Mesodermal cell (in vitro differentiated cells): ENCODE data around the gene CLTRN.
A peak's percentile ranks its signal among the peaks of the same experiment; 100 is the strongest.
"Not testable (repeated sequence)": the region's sequence is repeated elsewhere in the genome, so short reads cannot be mapped to it uniquely, and the experiment has no call there.

Experiments
- H3K27ac ChIP-seq: 2 replicates; pipeline ENCODE4 v1.7.0; 2013; ENCODE audit warnings: mild to moderate bottlenecking, low read depth, low read length, moderate library complexity; ENCODE audit not compliant: severe bottlenecking
- H3K36me3 ChIP-seq: 2 replicates; pipeline ENCODE4 v1.7.1; 2013; ENCODE audit warnings: mild to moderate bottlenecking, low read length, moderate library complexity; ENCODE audit not compliant: control insufficient read depth, insufficient read depth
- H3K4me1 ChIP-seq: one replicate; pipeline ENCODE4 v1.7.1; 2013; ENCODE audit warnings: mild to moderate bottlenecking, low read length; ENCODE audit not compliant: insufficient read depth, control insufficient read depth, poor library complexity, severe bottlenecking
- H3K4me3 ChIP-seq: 2 replicates; pipeline ENCODE4 v1.7.0; 2013; ENCODE audit warnings: low read length, control low read depth, mild to moderate bottlenecking; ENCODE audit not compliant: insufficient read depth, poor library complexity, severe bottlenecking; ENCODE audit errors: extremely low read depth
- H3K9me3 ChIP-seq: 2 replicates; pipeline ENCODE4 v1.7.1; 2013; ENCODE audit warnings: mild to moderate bottlenecking, low read length, moderate library complexity; ENCODE audit not compliant: control insufficient read depth
- WGBS, 2 experiments: methylation state at CpG; one replicate each; pipeline ENCODE4 v1.1.5; 2013; ENCODE audit warnings: missing lambda C conversion rate in 2 of 2; ENCODE audit not compliant: insufficient coverage in 2 of 2; 5-methylcytosine and 5-hydroxymethylcytosine counted together

CLTRN gene

DNA sequence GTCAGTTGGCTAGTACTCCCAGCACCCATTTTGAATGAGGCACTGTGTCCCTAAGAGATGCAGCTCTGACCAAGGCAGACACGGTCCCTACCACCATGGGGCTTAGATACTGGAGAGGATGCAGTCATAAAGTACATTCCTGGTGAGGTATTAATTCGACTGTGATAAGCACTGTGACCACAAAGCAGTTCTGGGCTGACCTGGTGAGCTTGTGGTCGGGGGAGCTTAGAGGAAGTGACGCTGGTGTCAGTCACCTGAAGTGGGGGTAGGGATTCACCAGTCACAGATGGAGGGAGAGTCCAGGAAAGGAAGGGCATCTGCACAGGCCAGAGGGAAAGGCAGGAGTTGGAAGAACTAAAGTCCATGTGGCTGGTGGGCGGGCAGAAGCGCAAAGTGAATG, 15.8 kb upstream of the CLTRN start:
- Histone ChIP-seq H3K9me3 (no peaks in the 10 kb centered on the region), H3K27ac (no peak overlapping the region), H3K4me3 (no peak overlapping the region), H3K4me1 (peaks cover 4% of the 10 kb centered on the region), H3K36me3 (peaks cover 28% of the 10 kb centered on the region)
- WGBS, 2 experiments, result 89 to 90% methylated on average over 3 to 5 of the region's 6 CpGs

GRCh38 chrX:15679246-15679645, 14.6 kb upstream of the CLTRN start:
- WGBS, 2 experiments, result 100% methylated on average over 4 of the region's 6 CpGs
- peaks cover 28% of the 10 kb centered on the region for H3K36me3 ChIP-seq
- peaks cover 4% of the 10 kb centered on the region for H3K4me1 ChIP-seq
- no peaks in the 10 kb centered on the region for H3K9me3 ChIP-seq
- no peak overlapping the region for H3K27ac ChIP-seq
- no peak overlapping the region for H3K4me3 ChIP-seq

GRCh38 chrX:15678339-15678738, 13.7 kb upstream of the CLTRN start:
- WGBS, 2 experiments, result no CpG with 5 or more reads among the region's 2 CpGs
- peaks cover 28% of the 10 kb centered on the region for H3K36me3 ChIP-seq
- H3K4me3 ChIP-seq, result no peak overlapping the region
- peaks cover 4% of the 10 kb centered on the region for H3K4me1 ChIP-seq
- H3K9me3 ChIP-seq, result no peaks in the 10 kb centered on the region
- H3K27ac ChIP-seq, result no peak overlapping the region

- no CpG with 5 or more reads among the region's 2 CpGs for WGBS, 2 experiments
- Histone ChIP-seq H3K9me3 (no peaks in the 10 kb centered on the region), H3K27ac (no peak overlapping the region), H3K4me3 (peak overlapping the region; percentile 64), H3K36me3 (peaks cover 28% of the 10 kb centered on the region), H3K4me1 (peaks cover 4% of the 10 kb centered on the region)
Observed at GRCh38 chrX:15676886-15677285, 12.3 kb upstream of the CLTRN start.

DNA sequence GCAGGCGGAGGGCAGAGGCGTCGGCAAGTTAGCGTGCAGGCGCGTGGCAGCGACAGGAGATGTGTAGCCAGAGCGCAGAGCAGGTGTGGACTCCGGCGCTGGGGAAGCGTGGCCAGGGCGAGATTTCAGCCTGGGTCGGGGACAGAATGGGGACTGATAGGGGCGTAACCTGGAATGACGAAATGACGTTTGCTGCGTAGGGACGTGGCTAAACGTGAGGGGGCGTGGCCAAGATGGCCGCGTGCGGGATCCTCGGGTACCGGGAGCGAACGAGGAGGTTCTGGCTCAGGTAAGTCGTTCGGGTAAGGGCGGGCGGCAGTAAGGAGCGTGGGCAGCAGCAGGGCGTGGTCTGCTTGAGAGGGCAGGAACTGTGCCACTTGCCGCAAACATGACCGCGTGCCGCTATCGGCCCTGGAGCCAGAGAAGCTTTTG, 10.9 kb upstream of the CLTRN start:
- Histone ChIP-seq H3K27ac (peak overlapping the region; percentile 96), H3K36me3 (peaks cover 19% of the 10 kb centered on the region), H3K9me3 (no peaks in the 10 kb centered on the region), H3K4me3 (peak overlapping the region; percentile 64), H3K4me1 (peaks cover 4% of the 10 kb centered on the region)
- WGBS, 2 experiments, result 0 to 1% methylated on average over 2 to 25 of the region's 38 CpGs

GRCh38 chrX:15674841-15675489, 10.4 kb upstream of the CLTRN start:
- Histone ChIP-seq H3K36me3 (peaks cover 14% of the 10 kb centered on the region), H3K4me1 (peaks cover 1% of the 10 kb centered on the region), H3K4me3 (peak overlapping the region; percentile 64), H3K27ac (peak overlapping the region; percentile 96), H3K9me3 (no peaks in the 10 kb centered on the region)
- WGBS, 2 experiments, result 1 to 2% methylated on average over 11 to 31 of the region's 49 CpGs

DNA sequence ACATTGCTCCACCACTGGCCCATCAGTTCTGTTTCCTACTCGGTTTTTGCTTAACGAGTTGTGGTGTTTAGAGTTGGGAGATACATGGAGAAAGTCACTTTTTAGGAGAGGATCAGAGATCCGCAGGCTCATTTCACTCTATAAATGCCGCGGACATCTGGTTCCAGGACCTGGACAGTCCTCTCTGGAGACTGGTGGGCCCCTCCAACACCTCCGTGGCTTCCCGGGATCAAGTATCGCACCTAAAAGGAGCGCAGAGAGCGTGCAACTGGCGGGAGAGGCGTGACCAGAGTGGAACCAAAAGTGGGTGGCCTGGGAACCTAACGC, 9.9 kb upstream of the CLTRN start:
- 0% methylated on average over 5 of the region's 13 CpGs; no CpG with 5 or more reads in 1 of the 2 experiments for WGBS, 2 experiments
- peaks cover 14% of the 10 kb centered on the region for H3K36me3 ChIP-seq
- H3K27ac ChIP-seq, result peak overlapping the region; percentile 96
- H3K9me3 ChIP-seq, result no peaks in the 10 kb centered on the region
- peak overlapping the region; percentile 64 for H3K4me3 ChIP-seq
- H3K4me1 ChIP-seq, result no peaks in the 10 kb centered on the region

GRCh38 chrX:15673970-15674369, 9.4 kb upstream of the CLTRN start:
- 80% methylated on average over 1 of the region's 3 CpGs; no CpG with 5 or more reads in 1 of the 2 experiments for WGBS, 2 experiments
- H3K4me1 ChIP-seq, result no peaks in the 10 kb centered on the region
- no peaks in the 10 kb centered on the region for H3K9me3 ChIP-seq
- H3K36me3 ChIP-seq, result peaks cover 8% of the 10 kb centered on the region
- peak overlapping the region; percentile 64 for H3K4me3 ChIP-seq
- peak overlapping the region; percentile 96 for H3K27ac ChIP-seq

DNA sequence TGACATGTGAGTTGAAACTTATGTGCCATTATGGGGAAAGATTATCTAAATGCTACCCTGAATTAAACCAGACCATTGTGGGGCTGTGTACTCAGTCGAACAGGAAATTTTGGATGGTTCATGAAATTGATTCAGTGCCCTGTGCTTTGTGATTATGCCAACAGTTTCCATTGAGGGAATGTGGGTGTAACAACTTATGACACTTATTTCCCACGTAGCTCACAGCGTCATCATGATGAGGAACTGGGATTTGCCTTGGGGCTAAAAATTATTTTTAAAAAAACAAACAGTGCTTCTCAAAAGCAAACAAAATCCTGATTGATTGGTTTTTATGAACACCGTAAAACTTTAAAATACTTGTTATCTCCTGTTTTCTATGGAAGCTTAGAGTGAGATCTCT, 8.3 kb upstream of the CLTRN start:
- peaks cover 4% of the 10 kb centered on the region for H3K36me3 ChIP-seq
- H3K27ac ChIP-seq, result no peak overlapping the region
- H3K4me1 ChIP-seq, result no peaks in the 10 kb centered on the region
- H3K9me3 ChIP-seq, result no peaks in the 10 kb centered on the region
- no peak overlapping the region for H3K4me3 ChIP-seq
- no CpG with 5 or more reads among the region's 4 CpGs for WGBS, 2 experiments

- 80% methylated on average over 1 of the region's 1 CpG; no CpG with 5 or more reads in 1 of the 2 experiments for WGBS, 2 experiments
- no peaks in the 10 kb centered on the region for H3K9me3 ChIP-seq
- H3K4me3 ChIP-seq, result no peak overlapping the region
- H3K36me3 ChIP-seq, result no peaks in the 10 kb centered on the region
- H3K27ac ChIP-seq, result no peak overlapping the region
- peaks cover 11% of the 10 kb centered on the region for H3K4me1 ChIP-seq
Observed at GRCh38 chrX:15663439-15663838, 1.2 kb downstream of the CLTRN start.

GRCh38 chrX:15654804-15655203, 9.8 kb downstream of the CLTRN start:
- not testable (repeated sequence) for H3K4me3 ChIP-seq, H3K9me3 ChIP-seq, H3K36me3 ChIP-seq, H3K27ac ChIP-seq, H3K4me1 ChIP-seq
- no CpG with 5 or more reads among the region's 6 CpGs for WGBS, 2 experiments
